Caco-2 (cell line): Measurements from ENCODE around the gene RCC1. TPM values are rescaled to one million over a fixed set of nuclear protein-coding genes. Genes with fewer than 3 reads are reported as not detected.
"Not testable (repeated sequence)": the region's sequence is repeated elsewhere in the genome, so short reads cannot be mapped to it uniquely, and the experiment has no call there.

Experiments
- BruUV-seq: library from RNA; stranded (reverse); fragments of 400-500 nt; replicated peaks from 2 replicates; lab custom pipeline; 2021; lab: Mats Ljungman, UMichigan
- CTCF ChIA-PET: fragments of 300-600 bp; sonication (Branson Sonifier 250); formaldehyde crosslinking; loops from one replicate; lab custom pipeline; 2022; ENCODE audit warnings: antibody characterized with exemption; lab: Charles Lee
- POLR2A ChIA-PET: fragments of 300-600 bp; sonication (Branson Sonifier 250); formaldehyde crosslinking; loops from one replicate; lab custom pipeline; 2022; ENCODE audit warnings: antibody characterized with exemption; lab: Charles Lee
- DNase-seq, 2 experiments: peaks; one replicate each; pipeline versions ENCODE4 v3.0.0 to v3.0.0-alpha.2; 2020 to 2022
- H3K27me3 ChIP-seq: replicated peaks from 2 replicates; pipeline ENCODE4 v1.6.0; 2011; ENCODE audit warnings: low read length; ENCODE audit not compliant: control insufficient read depth, insufficient read depth
- H3K36me3 ChIP-seq: 2 replicates; pipeline ENCODE4 v1.5.1; 2011; ENCODE audit warnings: low read length; ENCODE audit not compliant: control insufficient read depth, insufficient read depth
- H3K4me1 ChIP-seq: fragments of 250-450 bp; sonication (Bioruptor Pico); 2 replicates; pipeline ENCODE4 v1.5.1; 2020; ENCODE audit warnings: mild to moderate bottlenecking
- H3K4me3 ChIP-seq: 2 replicates; pipeline ENCODE4 v1.5.1; 2011; ENCODE audit warnings: low read depth, mild to moderate bottlenecking, control low read depth, low read length
- H3K9me3 ChIP-seq: fragments of 250-450 bp; sonication (Bioruptor Pico); 2 replicates; pipeline ENCODE4 v1.5.1; 2020; ENCODE audit warnings: mild to moderate bottlenecking, moderate library complexity
- H3K27ac Mint-ChIP-seq: one replicate; pipeline ENCODE4 v1.8.0; 2022; ENCODE audit warnings: mixed read lengths; ENCODE audit not compliant: unreplicated experiment
- H3K27me3 Mint-ChIP-seq: one replicate; pipeline ENCODE4 v1.8.0; 2022; ENCODE audit warnings: mixed read lengths; ENCODE audit not compliant: insufficient read depth, unreplicated experiment
- H3K36me3 Mint-ChIP-seq: one replicate; pipeline ENCODE4 v1.8.0; 2022; ENCODE audit warnings: mild to moderate bottlenecking, mixed read lengths; ENCODE audit not compliant: insufficient read depth, unreplicated experiment
- H3K4me1 Mint-ChIP-seq: one replicate; pipeline ENCODE4 v1.8.0; 2022; ENCODE audit warnings: low read depth, mixed read lengths; ENCODE audit not compliant: unreplicated experiment
- H3K4me3 Mint-ChIP-seq: one replicate; pipeline ENCODE4 v1.8.0; 2022; ENCODE audit warnings: mild to moderate bottlenecking, moderate library complexity, mixed read lengths; ENCODE audit not compliant: unreplicated experiment
- H3K9me3 Mint-ChIP-seq: one replicate; pipeline ENCODE4 v1.8.0; 2022; ENCODE audit warnings: mixed read lengths; ENCODE audit not compliant: unreplicated experiment
- intact Hi-C: fragments of 100-400 bp; cut with micrococcal nuclease; formaldehyde crosslinking; loops from one replicate; pipeline ENCODE4 v1.10.0; 2022; ENCODE audit not compliant: unreplicated experiment
- total RNA-seq: library from RNA; stranded (reverse); gene quantifications from 2 replicates; pipeline ENCODE4 v1.2.3, GENCODE V29; 2022
- TF ChIP-seq, protein P1 (sequence below), 2 experiments: fragments of 200-600 bp in 1 of 2; IDR thresholded peaks; 1 replicate in 1 of 2; 2 replicates in 1 of 2; pipeline versions ENCODE4 v1.5.1 to v1.8.0; 2011 to 2022; ENCODE audit warnings: antibody characterized with exemption in 1 of 2, control low read depth in 1 of 2, inconsistent platforms in 1 of 2, low read depth in 1 of 2, low read length in 1 of 2, mild to moderate bottlenecking in 1 of 2, moderate library complexity in 1 of 2; ENCODE audit not compliant: insufficient read depth in 1 of 2, severe bottlenecking in 1 of 2, unreplicated experiment in 1 of 2

The RCC1 gene
- total RNA-seq, 1 experiment from 2014 or later, result 52.1 TPM

DNA sequence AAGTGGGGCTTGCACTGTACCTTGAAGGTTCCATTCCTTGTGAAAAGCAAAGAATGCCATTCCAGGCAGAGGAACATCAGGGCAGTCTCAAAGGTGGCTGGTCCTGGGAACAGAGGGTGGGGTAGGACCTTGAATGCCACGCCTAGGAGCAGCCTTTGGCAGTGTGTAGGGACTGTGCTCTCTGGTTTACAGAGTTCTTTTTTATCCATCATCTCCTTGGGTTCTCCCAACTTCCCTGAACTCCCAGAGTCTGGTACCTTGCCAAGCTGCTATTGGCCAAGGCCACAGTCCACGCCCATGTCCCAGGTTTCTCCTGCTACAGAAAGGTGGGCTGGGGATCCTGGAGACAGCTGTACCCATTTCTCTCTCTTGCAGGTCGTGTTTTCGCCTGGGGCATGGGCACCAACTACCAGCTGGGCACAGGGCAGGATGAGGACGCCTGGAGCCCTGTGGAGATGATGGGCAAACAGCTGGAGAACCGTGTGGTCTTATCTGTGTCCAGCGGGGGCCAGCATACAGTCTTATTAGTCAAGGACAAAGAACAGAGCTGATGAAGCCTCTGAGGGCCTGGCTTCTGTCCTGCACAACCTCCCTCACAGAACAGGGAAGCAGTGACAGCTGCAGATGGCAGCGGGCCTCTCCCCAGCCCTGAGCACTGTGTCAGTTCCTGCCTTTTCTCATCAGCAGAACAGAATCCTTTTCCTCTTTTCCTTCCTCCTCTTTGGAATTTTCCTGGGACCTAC lies 31.8 kb downstream of the RCC1 start:
- Mint-ChIP-seq H3K4me3 (no peak overlapping the region), H3K27me3 (no peaks in the 10 kb centered on the region), H3K4me1 (no peaks in the 10 kb centered on the region), H3K36me3 (peaks cover 31% of the 10 kb centered on the region), H3K9me3 (no peaks in the 10 kb centered on the region), H3K27ac (no peak overlapping the region)
- no peaks in the 10 kb centered on the region for H3K27me3 ChIP-seq
- H3K9me3 ChIP-seq, result no peaks in the 10 kb centered on the region
- H3K4me1 ChIP-seq, result no peaks in the 10 kb centered on the region
- ChIA-PET CTCF (interaction anchor here (0.6 kb wide), 1 partner anchor 146 kb away, joined by 3 read pairs; no protein-coding TSS in a partner anchor), POLR2A (no interaction called here)
- no peak for DNase-seq
- TF ChIP-seq, protein P1, sequence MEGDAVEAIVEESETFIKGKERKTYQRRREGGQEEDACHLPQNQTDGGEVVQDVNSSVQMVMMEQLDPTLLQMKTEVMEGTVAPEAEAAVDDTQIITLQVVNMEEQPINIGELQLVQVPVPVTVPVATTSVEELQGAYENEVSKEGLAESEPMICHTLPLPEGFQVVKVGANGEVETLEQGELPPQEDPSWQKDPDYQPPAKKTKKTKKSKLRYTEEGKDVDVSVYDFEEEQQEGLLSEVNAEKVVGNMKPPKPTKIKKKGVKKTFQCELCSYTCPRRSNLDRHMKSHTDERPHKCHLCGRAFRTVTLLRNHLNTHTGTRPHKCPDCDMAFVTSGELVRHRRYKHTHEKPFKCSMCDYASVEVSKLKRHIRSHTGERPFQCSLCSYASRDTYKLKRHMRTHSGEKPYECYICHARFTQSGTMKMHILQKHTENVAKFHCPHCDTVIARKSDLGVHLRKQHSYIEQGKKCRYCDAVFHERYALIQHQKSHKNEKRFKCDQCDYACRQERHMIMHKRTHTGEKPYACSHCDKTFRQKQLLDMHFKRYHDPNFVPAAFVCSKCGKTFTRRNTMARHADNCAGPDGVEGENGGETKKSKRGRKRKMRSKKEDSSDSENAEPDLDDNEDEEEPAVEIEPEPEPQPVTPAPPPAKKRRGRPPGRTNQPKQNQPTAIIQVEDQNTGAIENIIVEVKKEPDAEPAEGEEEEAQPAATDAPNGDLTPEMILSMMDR (IDR thresholded peaks at IDR 0.05; ENCODE audit: insufficient read depth in 1 of 2, low read depth in 1 of 2, low read length in 1 of 2, severe bottlenecking in 1 of 2, unreplicated experiment in 1 of 2), result no peak
- no peak overlapping the region for H3K4me3 ChIP-seq
- no TSS peak for BruUV-seq
- no peaks in the 10 kb centered on the region for H3K36me3 ChIP-seq
- intact Hi-C loops, result no loop called here

DNA sequence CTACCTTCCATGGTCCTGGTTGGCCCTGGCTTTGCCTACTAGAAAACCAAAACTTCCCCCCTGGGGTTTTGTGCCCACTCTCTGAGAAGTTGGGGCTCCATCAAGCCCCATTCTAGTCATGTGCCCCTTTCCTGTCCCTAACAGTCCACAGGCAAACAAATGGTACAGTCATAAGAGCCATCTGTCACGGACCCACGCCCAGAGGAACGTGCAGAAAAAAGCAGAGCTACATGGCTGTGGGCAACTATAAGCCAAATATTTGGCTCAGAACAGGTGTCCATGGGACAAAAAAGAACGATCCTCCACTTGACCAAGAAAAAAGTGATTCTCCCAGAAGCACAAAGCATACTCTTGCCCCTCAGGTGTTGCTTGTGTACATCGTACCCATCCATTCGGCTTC lies 32.4 kb downstream of the RCC1 start:
- Mint-ChIP-seq H3K36me3 (peaks cover 24% of the 10 kb centered on the region), H3K9me3 (no peaks in the 10 kb centered on the region), H3K27me3 (no peaks in the 10 kb centered on the region), H3K4me1 (no peaks in the 10 kb centered on the region), H3K4me3 (no peak overlapping the region), H3K27ac (no peak overlapping the region)
- TSS peak; percentile 90 for BruUV-seq
- Histone ChIP-seq H3K4me1 (no peaks in the 10 kb centered on the region), H3K9me3 (no peaks in the 10 kb centered on the region), H3K27me3 (no peaks in the 10 kb centered on the region), H3K4me3 (no peak overlapping the region), H3K36me3 (no peaks in the 10 kb centered on the region)
- TF ChIP-seq, protein P1 (IDR thresholded peaks at IDR 0.05; ENCODE audit: insufficient read depth in 1 of 2, low read depth in 1 of 2, low read length in 1 of 2, severe bottlenecking in 1 of 2, unreplicated experiment in 1 of 2), result no peak
- CTCF ChIA-PET, result no interaction called here
- POLR2A ChIA-PET, result no interaction called here
- intact Hi-C loops, result no loop called here
- DNase-seq, result no peak

DNA sequence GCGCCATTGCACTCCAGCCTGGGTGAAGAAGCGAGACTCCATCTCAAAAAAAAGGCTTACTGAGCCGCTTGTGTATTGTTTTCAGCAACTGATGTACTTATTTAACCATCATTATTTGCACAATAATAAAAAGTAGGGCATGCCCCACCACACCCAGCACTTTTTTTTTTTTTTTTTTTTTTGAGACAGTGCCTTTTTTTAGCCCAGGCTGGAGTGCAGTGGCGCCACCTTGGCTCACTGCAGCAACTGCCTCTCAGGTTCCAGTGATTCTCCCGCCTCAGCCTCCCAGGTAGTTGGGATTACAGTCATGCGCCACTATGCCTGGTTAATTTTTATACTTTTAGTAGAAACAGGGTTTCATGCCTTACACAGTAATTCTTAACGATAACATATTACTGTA lies 34.8 kb downstream of the RCC1 start:
- no peaks in the 10 kb centered on the region for H3K9me3 ChIP-seq
- POLR2A ChIA-PET, result interaction anchor here (0.7 kb wide), 1 partner anchor 38 kb away, joined by 4 read pairs; no protein-coding TSS in a partner anchor
- H3K27me3 Mint-ChIP-seq, result no peaks in the 10 kb centered on the region
- BruUV-seq, result no TSS peak
- no peaks in the 10 kb centered on the region for H3K27me3 ChIP-seq
- no peak overlapping the region for H3K4me3 ChIP-seq
- CTCF ChIA-PET, result no interaction called here
- H3K27ac Mint-ChIP-seq, result no peak overlapping the region
- peaks cover 20% of the 10 kb centered on the region for H3K36me3 Mint-ChIP-seq
- H3K4me1 Mint-ChIP-seq, result no peaks in the 10 kb centered on the region
- no peaks in the 10 kb centered on the region for H3K4me1 ChIP-seq
- TF ChIP-seq, protein P1 (IDR thresholded peaks at IDR 0.05; ENCODE audit: insufficient read depth in 1 of 2, low read depth in 1 of 2, low read length in 1 of 2, severe bottlenecking in 1 of 2, unreplicated experiment in 1 of 2), result no peak
- intact Hi-C loops, result no loop called here
- peak in 1 of 2 experiments; percentile 18 for DNase-seq
- H3K36me3 ChIP-seq, result no peaks in the 10 kb centered on the region
- no peak overlapping the region for H3K4me3 Mint-ChIP-seq
- H3K9me3 Mint-ChIP-seq, result no peaks in the 10 kb centered on the region

DNA sequence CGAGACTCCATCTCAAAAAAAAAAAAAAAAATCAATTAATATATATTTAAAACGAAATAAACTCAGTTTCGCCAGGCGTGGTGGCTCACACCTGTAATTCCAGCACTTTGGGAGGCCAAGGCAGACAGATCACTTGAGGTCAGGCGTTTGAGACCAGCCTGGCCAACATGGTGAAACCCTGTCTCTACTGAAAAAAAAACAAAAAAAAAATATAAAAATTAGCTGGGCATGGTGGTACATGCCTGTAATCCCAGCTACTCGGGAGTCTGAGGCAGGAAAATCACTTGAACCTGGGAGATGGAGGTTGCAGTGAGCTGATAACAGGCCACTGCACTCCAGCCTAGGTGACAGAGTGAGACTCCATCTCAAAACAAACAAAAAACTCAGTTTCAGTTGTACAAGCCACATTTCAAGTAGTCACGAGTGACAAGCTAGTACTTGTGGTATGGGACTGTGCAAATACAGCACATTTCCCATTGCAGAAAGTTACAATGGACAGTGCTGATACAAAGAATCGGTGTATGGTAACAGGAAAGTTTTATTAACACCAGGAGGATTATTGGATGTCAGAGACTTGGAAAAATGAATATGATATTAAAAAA lies 35.7 kb downstream of the RCC1 start:
- H3K27me3 Mint-ChIP-seq, H3K9me3 Mint-ChIP-seq, H3K27ac Mint-ChIP-seq, BruUV-seq, CTCF ChIA-PET, H3K9me3 ChIP-seq, DNase-seq, H3K36me3 ChIP-seq, H3K4me3 ChIP-seq, H3K4me3 Mint-ChIP-seq, POLR2A ChIA-PET, H3K4me1 ChIP-seq, H3K4me1 Mint-ChIP-seq, H3K27me3 ChIP-seq, intact Hi-C loops: not testable (repeated sequence)
- H3K36me3 Mint-ChIP-seq, result peaks cover 16% of the 10 kb centered on the region
